MM.1S (cell line): ENCODE measurements around the gene ROR2.

Source experiments
- DNase-seq: peaks from one replicate; pipeline ENCODE4 v3.0.0-alpha.2; 2015
- H2AFZ ChIP-seq: fragments of 300-600 bp; sonication (generic); 2 replicates; pipeline ENCODE4 v1.6.0; 2016; ENCODE audit warnings: antibody characterized with exemption, low read length
- H3F3A ChIP-seq: fragments of 300-600 bp; sonication (generic); 2 replicates; pipeline ENCODE4 v1.6.1; 2016; ENCODE audit warnings: mild to moderate bottlenecking, antibody characterized with exemption, low read length, moderate library complexity, mixed read lengths; ENCODE audit not compliant: insufficient read depth
- H3K27ac ChIP-seq: fragments of 300-600 bp; sonication (generic); 2 replicates; pipeline ENCODE4 v1.5.1; 2016; ENCODE audit warnings: mild to moderate bottlenecking, low read length
- H3K27me3 ChIP-seq: fragments of 300-600 bp; sonication (generic); replicated peaks from 2 replicates; pipeline ENCODE4 v1.6.0; 2016; ENCODE audit warnings: low read length; ENCODE audit not compliant: insufficient read depth
- H3K36me3 ChIP-seq: fragments of 300-600 bp; sonication (generic); replicated peaks from 2 replicates; pipeline ENCODE4 v1.6.1; 2016; ENCODE audit warnings: mild to moderate bottlenecking, low read length, mixed read lengths; ENCODE audit not compliant: insufficient read depth
- H3K4me1 ChIP-seq: fragments of 300-600 bp; sonication (generic); 2 replicates; pipeline ENCODE4 v1.6.1; 2016; ENCODE audit warnings: low read length, mixed read lengths
- H3K4me2 ChIP-seq: fragments of 300-600 bp; sonication (generic); 2 replicates; pipeline ENCODE4 v1.6.0; 2016; ENCODE audit warnings: low read depth, low read length
- H3K4me3 ChIP-seq: fragments of 300-600 bp; sonication (generic); 2 replicates; pipeline ENCODE4 v1.5.1; 2016; ENCODE audit warnings: low read length, mixed read lengths
- H3K79me2 ChIP-seq: fragments of 300-600 bp; sonication (generic); 2 replicates; pipeline ENCODE4 v1.6.1; 2016; ENCODE audit warnings: mixed run types, low read length, mixed read lengths
- H3K9ac ChIP-seq: fragments of 300-600 bp; sonication (generic); 2 replicates; pipeline ENCODE4 v1.6.1; 2016; ENCODE audit warnings: low read length, mixed read lengths
- H3K9me2 ChIP-seq: fragments of 300-600 bp; sonication (generic); replicated peaks from 2 replicates; pipeline ENCODE4 v1.6.1; 2016; ENCODE audit warnings: mild to moderate bottlenecking, low read length, mixed read lengths; ENCODE audit not compliant: insufficient read depth
- H3K9me3 ChIP-seq: fragments of 300-600 bp; sonication (generic); replicated peaks from 2 replicates; pipeline ENCODE4 v1.6.1; 2016; ENCODE audit warnings: mild to moderate bottlenecking, low read length, mixed read lengths; ENCODE audit not compliant: insufficient read depth
- H4K20me1 ChIP-seq: fragments of 300-600 bp; sonication (generic); 2 replicates; pipeline ENCODE4 v1.6.1; 2016; ENCODE audit warnings: mild to moderate bottlenecking, low read length, moderate library complexity, mixed read lengths; ENCODE audit not compliant: insufficient read depth
- CTCF ChIP-seq: fragments of 300-600 bp; sonication (generic); IDR thresholded peaks from 2 replicates; pipeline ENCODE4 v1.5.1; 2016; ENCODE audit warnings: antibody characterized with exemption, low read length, mixed read lengths
- EZH2 ChIP-seq: fragments of 300-600 bp; sonication (generic); optimal IDR thresholded peaks from 2 replicates; pipeline ENCODE3; 2017; ENCODE audit warnings: low read depth, mild to moderate bottlenecking, antibody characterized with exemption, low read length, mixed read lengths
- EZH2phosphoT487 ChIP-seq: fragments of 300-600 bp; sonication (generic); IDR thresholded peaks from 2 replicates; pipeline ENCODE4 v1.6.1; 2018; ENCODE audit warnings: antibody characterized with exemption, low read length

ROR2 gene

GRCh38 chr9:91885746-91886413 lies 64.1 kb downstream of the ROR2 start:
- H3K4me1 ChIP-seq, result no peaks in the 10 kb centered on the region
- no peak for DNase-seq
- H3F3A ChIP-seq, result no peaks in the 10 kb centered on the region
- no peak overlapping the region for H3K9ac ChIP-seq
- H3K9me2 ChIP-seq, result no peaks in the 10 kb centered on the region
- H3K9me3 ChIP-seq, result no peaks in the 10 kb centered on the region
- no peaks in the 10 kb centered on the region for H4K20me1 ChIP-seq
- no peak overlapping the region for H3K4me2 ChIP-seq
- no peaks in the 10 kb centered on the region for H3K27me3 ChIP-seq
- no peaks in the 10 kb centered on the region for H3K36me3 ChIP-seq
- H2AFZ ChIP-seq, result no peak overlapping the region
- H3K79me2 ChIP-seq, result peaks cover 26% of the 10 kb centered on the region
- no peak overlapping the region for H3K27ac ChIP-seq
- no peak overlapping the region for H3K4me3 ChIP-seq
- no peak for TF ChIP-seq CTCF

GRCh38 chr9:91884696-91885687 lies 65.0 kb downstream of the ROR2 start:
- no peaks in the 10 kb centered on the region for H3K27me3 ChIP-seq
- H2AFZ ChIP-seq, result no peak overlapping the region
- no peak overlapping the region for H3K9ac ChIP-seq
- no peak overlapping the region for H3K4me3 ChIP-seq
- H3K4me1 ChIP-seq, result no peaks in the 10 kb centered on the region
- H3K27ac ChIP-seq, result no peak overlapping the region
- H3F3A ChIP-seq, result no peaks in the 10 kb centered on the region
- H3K4me2 ChIP-seq, result no peak overlapping the region
- H3K9me2 ChIP-seq, result no peaks in the 10 kb centered on the region
- no peak for TF ChIP-seq EZH2phosphoT487
- TF ChIP-seq CTCF, result no peak
- no peak for TF ChIP-seq EZH2
- DNase-seq, result no peak
- peaks cover 21% of the 10 kb centered on the region for H3K79me2 ChIP-seq
- no peaks in the 10 kb centered on the region for H4K20me1 ChIP-seq
- H3K9me3 ChIP-seq, result no peaks in the 10 kb centered on the region
- H3K36me3 ChIP-seq, result no peaks in the 10 kb centered on the region

DNA sequence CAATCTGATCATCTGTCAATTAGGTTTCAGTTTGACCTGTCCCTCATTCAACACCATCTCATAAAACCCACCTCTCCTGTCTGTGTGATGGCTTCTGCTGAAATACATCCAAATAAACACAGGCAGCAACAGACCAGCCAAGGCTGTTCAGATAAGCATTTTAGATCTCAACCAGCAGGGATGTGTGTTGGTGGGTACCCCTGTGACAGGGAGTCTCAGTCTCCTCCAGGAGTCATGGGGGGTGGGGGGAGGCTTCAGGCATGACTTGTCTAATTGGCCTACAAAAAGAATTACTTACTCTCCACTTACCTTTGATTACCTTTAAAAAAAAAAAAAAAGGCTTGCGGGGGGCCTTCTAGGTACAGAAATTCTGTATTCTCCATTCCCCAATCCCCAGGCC lies 65.9 kb downstream of the ROR2 start:
- no peak overlapping the region for H2AFZ ChIP-seq
- no peak overlapping the region for H3K9ac ChIP-seq
- H3K4me1 ChIP-seq, result no peaks in the 10 kb centered on the region
- no peak for DNase-seq
- peaks cover 13% of the 10 kb centered on the region for H3K79me2 ChIP-seq
- no peak for TF ChIP-seq CTCF
- no peaks in the 10 kb centered on the region for H3K27me3 ChIP-seq
- no peaks in the 10 kb centered on the region for H3F3A ChIP-seq
- no peaks in the 10 kb centered on the region for H3K9me2 ChIP-seq
- no peaks in the 10 kb centered on the region for H3K9me3 ChIP-seq
- no peak overlapping the region for H3K27ac ChIP-seq
- H4K20me1 ChIP-seq, result no peaks in the 10 kb centered on the region
- no peaks in the 10 kb centered on the region for H3K36me3 ChIP-seq
- H3K4me2 ChIP-seq, result no peak overlapping the region
- no peak overlapping the region for H3K4me3 ChIP-seq
